ENCODE measurements around the gene WDR33.

GRCh38 chr2:127680706-127681287, 130.2 kb downstream of the WDR33 start:
- no peak for TF ChIP-seq CTCF (IDR thresholded peaks at IDR 0.05)
- no peak for TF ChIP-seq POLR2A (IDR thresholded peaks at IDR 0.05)
- TF ChIP-seq EP300 (IDR thresholded peaks at IDR 0.05): no peak
